ENCODE results near the gene CYGB.

DNA sequence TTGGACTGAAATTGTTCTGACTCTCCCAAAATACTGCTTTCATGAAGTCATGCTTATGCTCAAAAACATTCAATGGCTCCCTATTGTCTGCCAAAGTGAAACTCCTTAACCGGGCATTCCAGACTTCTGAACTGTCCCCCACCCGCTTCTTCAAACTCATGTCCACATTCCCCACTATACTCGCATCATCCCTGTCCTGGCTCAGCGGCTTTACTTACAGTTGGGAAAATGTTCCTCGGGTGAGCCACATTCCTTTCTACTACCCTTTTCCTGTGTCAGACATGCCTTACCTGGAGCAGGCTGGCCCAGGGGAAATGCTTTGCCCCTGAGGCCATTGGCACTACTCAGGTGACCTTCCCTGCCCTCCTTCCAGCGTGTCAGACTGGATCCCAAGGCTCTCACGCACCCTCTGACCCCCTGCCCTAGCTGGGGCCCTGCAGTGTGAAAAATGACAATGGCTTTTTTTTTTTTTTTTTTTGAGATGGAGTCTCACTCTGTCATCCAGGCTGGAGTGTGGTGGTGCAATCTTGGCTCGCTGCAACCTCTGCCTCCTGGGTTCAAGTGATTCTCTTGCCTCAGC lies 5.3 kb downstream of the CYGB start:
- TF ChIP-seq, protein P1, sequence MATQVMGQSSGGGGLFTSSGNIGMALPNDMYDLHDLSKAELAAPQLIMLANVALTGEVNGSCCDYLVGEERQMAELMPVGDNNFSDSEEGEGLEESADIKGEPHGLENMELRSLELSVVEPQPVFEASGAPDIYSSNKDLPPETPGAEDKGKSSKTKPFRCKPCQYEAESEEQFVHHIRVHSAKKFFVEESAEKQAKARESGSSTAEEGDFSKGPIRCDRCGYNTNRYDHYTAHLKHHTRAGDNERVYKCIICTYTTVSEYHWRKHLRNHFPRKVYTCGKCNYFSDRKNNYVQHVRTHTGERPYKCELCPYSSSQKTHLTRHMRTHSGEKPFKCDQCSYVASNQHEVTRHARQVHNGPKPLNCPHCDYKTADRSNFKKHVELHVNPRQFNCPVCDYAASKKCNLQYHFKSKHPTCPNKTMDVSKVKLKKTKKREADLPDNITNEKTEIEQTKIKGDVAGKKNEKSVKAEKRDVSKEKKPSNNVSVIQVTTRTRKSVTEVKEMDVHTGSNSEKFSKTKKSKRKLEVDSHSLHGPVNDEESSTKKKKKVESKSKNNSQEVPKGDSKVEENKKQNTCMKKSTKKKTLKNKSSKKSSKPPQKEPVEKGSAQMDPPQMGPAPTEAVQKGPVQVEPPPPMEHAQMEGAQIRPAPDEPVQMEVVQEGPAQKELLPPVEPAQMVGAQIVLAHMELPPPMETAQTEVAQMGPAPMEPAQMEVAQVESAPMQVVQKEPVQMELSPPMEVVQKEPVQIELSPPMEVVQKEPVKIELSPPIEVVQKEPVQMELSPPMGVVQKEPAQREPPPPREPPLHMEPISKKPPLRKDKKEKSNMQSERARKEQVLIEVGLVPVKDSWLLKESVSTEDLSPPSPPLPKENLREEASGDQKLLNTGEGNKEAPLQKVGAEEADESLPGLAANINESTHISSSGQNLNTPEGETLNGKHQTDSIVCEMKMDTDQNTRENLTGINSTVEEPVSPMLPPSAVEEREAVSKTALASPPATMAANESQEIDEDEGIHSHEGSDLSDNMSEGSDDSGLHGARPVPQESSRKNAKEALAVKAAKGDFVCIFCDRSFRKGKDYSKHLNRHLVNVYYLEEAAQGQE (IDR thresholded peaks at IDR 0.05; ENCODE audit: low read depth), result no peak
- no peak for TF ChIP-seq RAD21 (IDR thresholded peaks at IDR 0.05; ENCODE audit: low read depth)
- no peak for TF ChIP-seq EP300 (IDR thresholded peaks at IDR 0.05; ENCODE audit: borderline replicate concordance)
- TF ChIP-seq CEBPB (IDR thresholded peaks at IDR 0.05), result no peak
- no peak for TF ChIP-seq NFIC (IDR thresholded peaks at IDR 0.05)
- TF ChIP-seq TAF1 (IDR thresholded peaks at IDR 0.05; ENCODE audit: low read depth), result no peak
- no peak for TF ChIP-seq FOXM1 (IDR thresholded peaks at IDR 0.05; ENCODE audit: borderline replicate concordance, low read depth)
- TF ChIP-seq CREB1 (IDR thresholded peaks at IDR 0.05; ENCODE audit: low read depth), result no peak
